Measurements from ENCODE around the gene LSM14B.
"Not testable (repeated sequence)": the region's sequence is repeated elsewhere in the genome, so short reads cannot be mapped to it uniquely, and the experiment has no call there.

Gene LSM14B

GRCh38 chr20:62147528-62147927, 25.3 kb downstream of the LSM14B start:
- no peak for FAIRE-seq

GRCh38 chr20:62148383-62148782, 26.1 kb downstream of the LSM14B start:
- FAIRE-seq, result not testable (repeated sequence)

- FAIRE-seq, result no peak
Observed at GRCh38 chr20:62148908-62149314, 26.6 kb downstream of the LSM14B start.

GRCh38 chr20:62149532-62150309, 27.4 kb downstream of the LSM14B start:
- FAIRE-seq, result no peak

GRCh38 chr20:62150310-62150575, 28.0 kb downstream of the LSM14B start:
- FAIRE-seq, result no peak

- no peak for FAIRE-seq
Observed at GRCh38 chr20:62151225-62151624, 28.9 kb downstream of the LSM14B start.

GRCh38 chr20:62151835-62152364, 29.6 kb downstream of the LSM14B start:
- no peak for FAIRE-seq

GRCh38 chr20:62155428-62156253, 33.4 kb downstream of the LSM14B start:
- no peak for FAIRE-seq

- no peak for FAIRE-seq
Observed at GRCh38 chr20:62156254-62156556, 33.9 kb downstream of the LSM14B start.

- FAIRE-seq, result no peak
Observed at GRCh38 chr20:62156592-62157386, 34.5 kb downstream of the LSM14B start.

- no peak for FAIRE-seq
Observed at GRCh38 chr20:62157387-62158087, 35.3 kb downstream of the LSM14B start.

GRCh38 chr20:62158088-62158400, 35.8 kb downstream of the LSM14B start:
- FAIRE-seq, result no peak

- FAIRE-seq, result no peak
Observed at GRCh38 chr20:62158541-62158940, 36.3 kb downstream of the LSM14B start.

- no peak for FAIRE-seq
Observed at GRCh38 chr20:62159052-62159451, 36.8 kb downstream of the LSM14B start.

GRCh38 chr20:62159839-62160238, 37.6 kb downstream of the LSM14B start:
- no peak for FAIRE-seq

- FAIRE-seq, result no peak
Observed at GRCh38 chr20:62160253-62160652, 38.0 kb downstream of the LSM14B start.

GRCh38 chr20:62160876-62161275, 38.6 kb downstream of the LSM14B start:
- no peak for FAIRE-seq

- no peak for FAIRE-seq
Observed at GRCh38 chr20:62161347-62161746, 39.1 kb downstream of the LSM14B start.

- no peak for FAIRE-seq
Observed at GRCh38 chr20:62162765-62163484, 40.6 kb downstream of the LSM14B start.

GRCh38 chr20:62163485-62163865, 41.2 kb downstream of the LSM14B start:
- FAIRE-seq, result no peak

- no peak for FAIRE-seq
Observed at GRCh38 chr20:62163986-62164762, 41.9 kb downstream of the LSM14B start.
